Karpas-422 (cell line): ENCODE measurements around the gene CYSRT1. TPM values are rescaled to one million over a fixed set of nuclear protein-coding genes. Genes with fewer than 3 reads are reported as not detected.
A peak's percentile ranks its signal among the peaks of the same experiment; 100 is the strongest.

Source experiments
- DNase-seq: peaks from one replicate; pipeline ENCODE4 v3.0.0-alpha.2; 2015
- H2AFZ ChIP-seq: fragments of 200-600 bp; sonication (generic); 2 replicates; pipeline ENCODE4 v1.6.1; 2014; ENCODE audit warnings: antibody characterized with exemption, low read length, mixed read lengths
- H3K27ac ChIP-seq: fragments of 200-600 bp; sonication (generic); 2 replicates; pipeline ENCODE4 v1.5.1; 2014; ENCODE audit warnings: mild to moderate bottlenecking, low read length, moderate library complexity
- H3K27me3 ChIP-seq: fragments of 200-600 bp; sonication (generic); 2 replicates; pipeline ENCODE4 v1.6.1; 2014; ENCODE audit warnings: low read length, mixed read lengths
- H3K36me3 ChIP-seq: fragments of 200-600 bp; sonication (generic); 2 replicates; pipeline ENCODE4 v1.6.1; 2014; ENCODE audit warnings: low read length, mixed read lengths; ENCODE audit not compliant: insufficient read depth
- H3K4me1 ChIP-seq: fragments of 200-600 bp; sonication (generic); 2 replicates; pipeline ENCODE4 v1.6.1; 2014; ENCODE audit warnings: mild to moderate bottlenecking, low read length, mixed read lengths
- H3K4me2 ChIP-seq: fragments of 200-600 bp; sonication (generic); 2 replicates; pipeline ENCODE4 v1.6.1; 2014; ENCODE audit warnings: low read length, low read depth, mild to moderate bottlenecking; ENCODE audit not compliant: poor library complexity, severe bottlenecking
- H3K4me3 ChIP-seq: fragments of 200-600 bp; sonication (generic); 2 replicates; pipeline ENCODE4 v1.5.1; 2014; ENCODE audit warnings: mild to moderate bottlenecking, antibody characterized with exemption, low read length, mixed read lengths
- H3K79me2 ChIP-seq: fragments of 200-600 bp; sonication (generic); 2 replicates; pipeline ENCODE4 v1.6.1; 2014; ENCODE audit warnings: mild to moderate bottlenecking, low read length, mixed read lengths
- H3K9ac ChIP-seq: fragments of 200-600 bp; sonication (generic); 2 replicates; pipeline ENCODE4 v1.6.0; 2014; ENCODE audit warnings: low read length
- H3K9me2 ChIP-seq: fragments of 200-600 bp; sonication (generic), shearing (Covaris generic); replicated peaks from 2 replicates; pipeline ENCODE4 v1.6.0; 2014; ENCODE audit warnings: mild to moderate bottlenecking, low read length, moderate library complexity; ENCODE audit not compliant: insufficient read depth
- H3K9me3 ChIP-seq: fragments of 300-700, 200-600 bp; sonication (generic); 2 replicates; pipeline ENCODE4 v1.6.1; 2014; ENCODE audit warnings: low read length, mixed read lengths
- H4K20me1 ChIP-seq: fragments of 200-600 bp; sonication (generic); 2 replicates; pipeline ENCODE4 v1.6.1; 2014; ENCODE audit warnings: mild to moderate bottlenecking, antibody characterized with exemption, low read length, low read depth; ENCODE audit not compliant: insufficient read depth
- total RNA-seq: library from RNA; depleted of rRNA; stranded (reverse); fragments of >200 nt; shearing (Covaris generic); gene quantifications from 2 replicates; pipeline ENCODE4 v1.2.3, GENCODE V29; 2014; ENCODE audit warnings: low replicate concordance; rRNA removed

The CYSRT1 gene, protein sequence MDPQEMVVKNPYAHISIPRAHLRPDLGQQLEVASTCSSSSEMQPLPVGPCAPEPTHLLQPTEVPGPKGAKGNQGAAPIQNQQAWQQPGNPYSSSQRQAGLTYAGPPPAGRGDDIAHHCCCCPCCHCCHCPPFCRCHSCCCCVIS
- total RNA-seq, result 0.75 and 1.2 TPM in 2 replicates

DNA sequence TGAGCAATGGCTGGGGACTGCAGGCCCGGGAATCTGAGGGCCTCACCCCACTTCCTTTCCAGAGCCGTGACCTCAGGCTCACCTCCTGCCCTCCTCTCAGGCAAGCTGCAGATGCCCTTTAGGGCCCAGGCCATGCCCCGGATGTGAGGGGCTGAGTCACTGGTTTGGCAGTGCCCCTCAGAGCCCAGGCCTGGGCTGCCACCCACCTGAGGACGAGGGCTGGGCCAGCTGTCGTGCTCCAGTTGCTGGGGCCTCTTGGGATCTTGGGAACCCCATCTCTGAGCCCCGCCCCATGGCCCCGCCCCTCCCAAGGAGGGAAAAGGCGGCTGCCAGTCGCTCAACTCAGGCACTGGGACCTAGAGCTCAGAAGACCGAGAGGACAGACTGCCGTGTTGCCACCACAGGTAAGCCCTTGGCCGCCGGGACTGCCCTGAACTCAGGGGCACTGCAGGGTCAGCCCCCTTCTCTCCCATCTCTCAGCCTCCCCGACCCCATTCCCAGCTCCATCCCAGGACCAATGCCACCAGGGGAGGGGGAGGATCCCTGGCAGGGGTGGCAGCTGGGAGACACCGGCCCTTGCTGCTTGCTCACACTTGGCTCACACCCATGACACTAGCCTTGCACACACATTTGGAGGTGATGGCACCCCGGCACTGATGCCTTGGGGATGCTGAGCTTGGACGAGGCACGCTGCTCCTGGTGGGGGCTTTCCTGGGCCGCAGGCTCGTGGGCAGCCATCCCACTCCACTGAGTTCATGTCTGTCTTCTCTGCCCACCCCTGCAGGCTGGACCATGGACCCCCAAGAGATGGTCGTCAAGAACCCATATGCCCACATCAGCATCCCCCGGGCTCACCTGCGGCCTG, at the start of gene CYSRT1:
Gene CYSRT1 (plus strand): TSS at position 345 of the 865 bp plus-strand sequence. CDS start 448 bp downstream, at position 793.
- Histone ChIP-seq H2AFZ (no peak within 1 kb of the TSS), H3K27me3 (no peaks in the 10 kb centered on the region), H3K4me2 (peak within 1 kb of the TSS; percentile 81), H4K20me1 (no peaks in the 10 kb centered on the region), H3K27ac (peak within 1 kb of the TSS; percentile 74; the same call in 1 of the 2 replicates), H3K9ac (peak within 1 kb of the TSS; percentile 98), H3K79me2 (no peaks in the 10 kb centered on the region), H3K9me2 (no peaks in the 10 kb centered on the region), H3K36me3 (no peaks in the 10 kb centered on the region), H3K4me3 (peak within 1 kb of the TSS; percentile 98), H3K4me1 (peaks cover 22% of the 10 kb centered on the region), H3K9me3 (no peaks in the 10 kb centered on the region)
- DNase-seq, result no peak

DNA sequence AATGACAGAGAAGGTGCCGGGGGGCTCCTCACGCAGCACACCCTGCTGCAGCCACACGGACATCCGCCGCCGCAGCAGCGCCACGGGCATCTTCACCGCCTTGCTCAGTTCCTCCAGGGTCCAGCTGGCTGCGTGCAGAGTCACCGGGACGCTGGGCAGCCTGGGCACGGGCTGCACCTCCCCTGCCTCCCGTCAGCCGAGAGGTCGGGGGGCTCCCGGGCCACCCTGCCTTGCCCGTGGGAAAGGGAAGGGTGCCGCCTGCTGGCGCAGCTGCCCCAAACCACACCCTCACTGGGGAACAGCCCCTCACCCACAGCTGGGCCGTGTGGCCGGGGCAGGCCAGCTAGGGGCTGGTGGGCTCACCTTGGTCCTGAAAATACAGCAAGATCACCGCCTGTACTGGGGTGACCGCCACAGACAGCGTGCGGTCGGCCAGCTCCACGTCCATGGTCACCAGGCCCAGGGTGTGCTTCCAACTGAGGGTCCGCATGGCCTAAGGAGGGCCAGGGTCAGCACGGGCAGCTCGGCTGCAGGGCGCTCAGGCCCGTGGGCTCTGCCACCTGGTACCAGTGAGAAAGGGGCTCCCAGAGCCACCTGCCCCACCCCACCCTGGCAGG, 49.5 kb upstream of the CYSRT1 start:
- Histone ChIP-seq H3K79me2 (no peaks in the 10 kb centered on the region), H3K4me2 (no peak overlapping the region), H3K4me1 (peaks cover 20% of the 10 kb centered on the region), H2AFZ (no peak overlapping the region), H3K27ac (no peak overlapping the region), H3K4me3 (no peak overlapping the region), H3K36me3 (no peaks in the 10 kb centered on the region), H3K9me3 (no peaks in the 10 kb centered on the region), H3K9ac (no peak overlapping the region), H4K20me1 (peaks cover 18% of the 10 kb centered on the region; the same call in 1 of the 2 replicates), H3K9me2 (no peaks in the 10 kb centered on the region), H3K27me3 (no peaks in the 10 kb centered on the region)
- DNase-seq, result peak; percentile 64

DNA sequence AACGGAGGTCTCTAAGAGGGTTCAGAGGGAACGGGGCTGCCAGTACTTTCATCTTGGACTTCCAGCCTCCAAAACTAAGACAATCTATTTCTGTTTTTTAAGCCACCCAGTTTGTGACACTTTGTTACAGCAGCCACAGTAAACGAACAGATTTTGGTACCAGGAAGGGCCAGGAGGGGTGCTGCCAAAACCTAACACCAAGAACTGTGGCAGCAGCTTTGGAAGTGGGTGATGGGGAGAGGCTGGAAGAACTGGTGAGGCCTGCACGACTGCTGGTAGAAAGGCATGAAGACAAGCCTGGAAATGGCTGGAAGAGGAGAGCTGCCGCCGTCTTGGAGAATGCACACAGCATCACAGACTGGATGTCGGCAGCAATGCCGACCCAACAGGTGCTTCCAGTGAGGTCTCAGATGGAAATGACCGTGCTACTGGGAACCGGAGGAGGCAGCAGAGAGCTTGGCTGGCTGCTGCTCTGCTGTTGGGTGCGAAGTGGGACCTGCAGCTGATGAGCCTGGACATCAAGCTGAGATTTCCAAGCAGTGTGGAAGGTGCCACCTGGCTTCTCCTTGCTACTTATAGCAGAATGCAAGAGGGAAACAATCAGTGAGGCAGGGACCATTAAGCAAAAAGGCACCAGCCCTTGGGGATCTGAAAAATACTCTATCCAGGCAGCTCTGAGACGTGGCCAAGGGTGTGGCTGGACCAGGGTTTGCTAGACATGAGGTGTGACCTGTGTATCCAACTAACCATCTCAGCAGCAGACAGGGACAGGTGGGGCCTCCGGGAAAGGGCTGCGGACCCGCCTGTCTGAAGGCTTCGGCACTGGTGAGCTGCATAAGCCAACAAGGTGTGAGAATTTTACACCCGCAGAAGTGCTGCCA, 48.4 kb upstream of the CYSRT1 start:
- H3K9me2 ChIP-seq, result no peaks in the 10 kb centered on the region
- no peak overlapping the region for H3K9ac ChIP-seq
- DNase-seq, result peak; percentile 86
- no peaks in the 10 kb centered on the region for H3K27me3 ChIP-seq
- no peak overlapping the region for H3K4me2 ChIP-seq
- no peaks in the 10 kb centered on the region for H3K36me3 ChIP-seq
- H3K79me2 ChIP-seq, result no peaks in the 10 kb centered on the region
- H3K27ac ChIP-seq, result no peak overlapping the region
- peaks cover 15% of the 10 kb centered on the region; the same call in 1 of the 2 replicates for H4K20me1 ChIP-seq
- no peak overlapping the region for H3K4me3 ChIP-seq
- peaks cover 10% of the 10 kb centered on the region for H3K4me1 ChIP-seq
- no peak overlapping the region for H2AFZ ChIP-seq
- no peaks in the 10 kb centered on the region for H3K9me3 ChIP-seq

DNA sequence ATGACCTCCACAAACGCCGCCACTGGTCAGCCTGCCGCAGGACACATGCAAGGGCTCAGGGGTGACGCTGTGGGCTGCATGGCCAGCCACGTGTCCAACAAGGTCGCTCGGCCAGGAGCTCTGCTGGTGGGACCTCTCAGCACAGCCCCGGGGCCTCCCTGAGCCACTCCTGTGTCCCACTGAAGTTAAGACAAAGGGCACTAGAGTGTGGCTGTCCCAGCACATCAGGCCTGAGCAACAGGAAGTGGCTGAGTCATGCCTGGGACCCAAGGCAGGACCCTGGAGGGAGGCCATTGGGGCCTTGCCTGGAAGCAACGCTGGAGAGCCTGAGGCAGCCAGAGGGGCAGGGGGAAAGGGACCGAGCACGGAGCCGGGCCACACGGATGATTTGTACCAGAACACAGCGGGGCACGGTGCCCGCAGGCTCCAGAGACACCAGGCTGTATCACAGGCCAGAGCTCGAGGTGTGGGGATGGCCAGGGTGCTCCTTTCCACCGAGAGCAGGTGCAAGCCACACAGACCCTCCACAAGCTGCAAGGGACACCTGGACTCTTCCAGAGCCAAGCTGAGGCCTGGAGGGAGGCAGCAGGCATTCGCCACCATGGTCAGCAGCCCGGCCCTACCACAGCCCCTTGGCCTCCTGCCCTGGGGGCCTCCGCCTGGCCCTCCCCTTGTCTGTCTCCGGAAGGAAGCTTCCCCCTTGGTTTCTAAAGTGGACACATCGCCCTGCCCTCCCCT, 46.6 kb upstream of the CYSRT1 start:
- H3K36me3 ChIP-seq, result no peaks in the 10 kb centered on the region
- H3K79me2 ChIP-seq, result no peaks in the 10 kb centered on the region
- no peak for DNase-seq
- H3K9me2 ChIP-seq, result no peaks in the 10 kb centered on the region
- no peak overlapping the region for H3K9ac ChIP-seq
- H2AFZ ChIP-seq, result no peak overlapping the region
- no peaks in the 10 kb centered on the region for H3K9me3 ChIP-seq
- H3K4me1 ChIP-seq, result peaks cover 10% of the 10 kb centered on the region
- H4K20me1 ChIP-seq, result peaks cover 11% of the 10 kb centered on the region; the same call in 1 of the 2 replicates
- H3K27me3 ChIP-seq, result no peaks in the 10 kb centered on the region
- H3K4me2 ChIP-seq, result no peak overlapping the region
- H3K27ac ChIP-seq, result no peak overlapping the region
- H3K4me3 ChIP-seq, result no peak overlapping the region

DNA sequence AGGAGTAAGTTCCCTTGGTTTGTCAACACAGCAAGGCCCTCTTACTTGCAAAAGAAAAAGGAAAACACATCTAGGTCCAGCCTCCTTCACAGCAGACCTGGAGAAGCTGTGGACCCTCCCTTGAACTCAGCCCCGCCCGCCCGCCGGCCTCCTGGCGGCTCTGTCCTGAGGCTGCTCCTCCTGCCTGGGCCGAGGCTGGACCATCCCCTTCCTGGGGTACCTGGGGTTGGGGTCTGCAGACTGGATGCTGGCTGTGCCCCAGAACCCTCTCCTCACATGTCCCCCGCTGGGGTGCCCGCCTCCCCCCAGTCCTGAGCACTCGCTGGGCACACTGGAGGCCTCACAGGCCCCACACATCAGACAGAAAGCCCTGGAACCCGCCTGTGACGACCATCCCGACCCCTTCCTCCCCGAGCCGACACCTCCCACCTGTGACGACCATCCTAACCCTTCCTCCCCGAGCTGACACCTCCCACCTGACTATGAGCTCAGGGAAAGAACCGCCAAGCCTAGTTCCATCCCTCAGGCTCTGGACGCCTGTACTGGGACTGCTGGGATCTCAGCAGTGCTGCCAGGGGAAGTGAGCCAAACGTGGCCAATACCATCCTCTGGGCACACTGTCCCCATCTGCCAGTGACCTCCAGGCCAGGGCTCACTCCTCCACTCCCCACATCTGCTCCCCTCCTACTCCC, 45.9 kb upstream of the CYSRT1 start:
- H3K9me2 ChIP-seq, result no peaks in the 10 kb centered on the region
- no peak overlapping the region for H3K9ac ChIP-seq
- H3K79me2 ChIP-seq, result no peaks in the 10 kb centered on the region
- H3K4me1 ChIP-seq, result peaks cover 10% of the 10 kb centered on the region
- no peak overlapping the region for H3K4me3 ChIP-seq
- H4K20me1 ChIP-seq, result peaks cover 10% of the 10 kb centered on the region; the same call in 1 of the 2 replicates
- no peaks in the 10 kb centered on the region for H3K36me3 ChIP-seq
- H3K4me2 ChIP-seq, result no peak overlapping the region
- no peak overlapping the region for H3K27ac ChIP-seq
- no peaks in the 10 kb centered on the region for H3K9me3 ChIP-seq
- DNase-seq, result no peak
- no peaks in the 10 kb centered on the region for H3K27me3 ChIP-seq
- H2AFZ ChIP-seq, result no peak overlapping the region

DNA sequence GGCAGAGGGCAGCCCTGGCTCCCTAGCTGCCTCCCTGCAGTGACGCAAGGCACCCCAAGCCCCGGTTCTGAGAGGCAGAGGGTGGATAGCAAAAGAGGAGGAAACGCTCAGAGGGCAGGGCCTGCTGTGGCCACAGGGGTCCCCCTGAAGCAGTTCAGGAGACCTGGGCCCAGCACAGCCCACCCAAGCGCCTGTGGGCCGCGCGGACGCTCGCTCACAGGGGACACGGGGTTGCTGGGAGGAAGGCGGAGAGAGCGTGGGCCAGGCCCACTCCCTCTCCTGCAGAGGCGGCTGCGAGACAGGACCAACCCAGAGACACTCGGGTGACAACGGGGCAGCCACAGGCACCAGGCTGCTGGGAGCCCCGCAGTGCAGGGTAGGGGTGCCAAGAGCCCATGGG, 45.2 kb upstream of the CYSRT1 start:
- Histone ChIP-seq H4K20me1 (0 out of 2 replicates have a peak, but pooled peaks cover 10% of the 10 kb centered on the region), H3K79me2 (no peaks in the 10 kb centered on the region), H3K27me3 (no peaks in the 10 kb centered on the region), H3K27ac (no peak overlapping the region), H3K4me1 (peaks cover 6% of the 10 kb centered on the region), H3K9me2 (no peaks in the 10 kb centered on the region), H3K36me3 (no peaks in the 10 kb centered on the region), H3K4me3 (no peak overlapping the region), H3K9ac (no peak overlapping the region), H3K9me3 (no peaks in the 10 kb centered on the region), H3K4me2 (no peak overlapping the region), H2AFZ (no peak overlapping the region)
- no peak for DNase-seq

DNA sequence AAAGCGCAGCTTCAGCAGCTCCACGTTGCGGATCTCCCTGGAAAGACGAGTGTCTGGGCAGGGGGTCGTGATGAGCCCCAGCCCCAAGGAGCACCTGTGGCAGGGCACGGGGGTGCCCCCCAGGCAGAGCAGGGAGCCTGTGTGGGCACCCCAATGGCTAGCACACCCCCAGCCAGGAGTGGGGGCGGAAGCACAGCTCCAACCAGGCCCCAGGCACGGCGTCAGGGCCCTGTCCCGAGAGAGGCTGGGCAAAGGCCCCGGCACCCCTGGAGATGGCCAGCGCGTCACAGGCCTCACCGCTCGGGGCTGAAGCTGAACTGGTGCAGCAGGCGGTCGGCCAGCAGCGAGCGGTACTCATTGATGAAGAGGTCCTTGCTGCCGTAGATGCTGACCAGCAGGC, 44.5 kb upstream of the CYSRT1 start:
- H3K9ac ChIP-seq, result no peak overlapping the region
- no peaks in the 10 kb centered on the region for H3K36me3 ChIP-seq
- no peaks in the 10 kb centered on the region for H3K27me3 ChIP-seq
- no peaks in the 10 kb centered on the region for H3K9me3 ChIP-seq
- no peak overlapping the region for H3K4me3 ChIP-seq
- H3K4me2 ChIP-seq, result no peak overlapping the region
- no peak overlapping the region for H2AFZ ChIP-seq
- 0 out of 2 replicates have a peak, but pooled peaks cover 5% of the 10 kb centered on the region for H4K20me1 ChIP-seq
- no peaks in the 10 kb centered on the region for H3K79me2 ChIP-seq
- H3K9me2 ChIP-seq, result no peaks in the 10 kb centered on the region
- no peaks in the 10 kb centered on the region for H3K4me1 ChIP-seq
- no peak overlapping the region for H3K27ac ChIP-seq
- DNase-seq, result no peak
